ENCODE data around the gene SERTAD2.

SERTAD2 gene

GRCh38 chr2:64627860-64628841 is 25.6 kb downstream of the SERTAD2 start:
- DNase-seq (ENCODE audit: low read depth in 2 of 2) = no peak

GRCh38 chr2:64626963-64627760 is 26.6 kb downstream of the SERTAD2 start:
- DNase-seq (ENCODE audit: low read depth in 2 of 2) = no peak

- DNase-seq (ENCODE audit: low read depth in 2 of 2) = no peak
Measured at GRCh38 chr2:64626146-64626809, 27.4 kb downstream of the SERTAD2 start.

- no peak for DNase-seq (ENCODE audit: low read depth in 2 of 2)
Measured at GRCh38 chr2:64625299-64626145, 28.2 kb downstream of the SERTAD2 start.

GRCh38 chr2:64624862-64625261 is 28.9 kb downstream of the SERTAD2 start:
- DNase-seq (ENCODE audit: low read depth in 2 of 2) = no peak

- no peak for DNase-seq (ENCODE audit: low read depth in 2 of 2)
Measured at GRCh38 chr2:64624108-64624610, 29.6 kb downstream of the SERTAD2 start.

- DNase-seq (ENCODE audit: low read depth in 2 of 2) = no peak
Measured at GRCh38 chr2:64623242-64623850, 30.4 kb downstream of the SERTAD2 start.

GRCh38 chr2:64622443-64623241 is 31.1 kb downstream of the SERTAD2 start:
- no peak for DNase-seq (ENCODE audit: low read depth in 2 of 2)

- no peak for DNase-seq (ENCODE audit: low read depth in 2 of 2)
Measured at GRCh38 chr2:64620661-64621060, 33.1 kb downstream of the SERTAD2 start.

- no peak for DNase-seq (ENCODE audit: low read depth in 2 of 2)
Measured at GRCh38 chr2:64617631-64618151, 36.0 kb downstream of the SERTAD2 start.

- DNase-seq (ENCODE audit: low read depth in 2 of 2) = no peak
Measured at GRCh38 chr2:64615844-64616536, 37.7 kb downstream of the SERTAD2 start.

- no peak for DNase-seq (ENCODE audit: low read depth in 2 of 2)
Measured at GRCh38 chr2:64615192-64615763, 38.4 kb downstream of the SERTAD2 start.

GRCh38 chr2:64613276-64613675 is 40.4 kb downstream of the SERTAD2 start:
- no peak for DNase-seq (ENCODE audit: low read depth in 2 of 2)

GRCh38 chr2:64612575-64613195 is 41.0 kb downstream of the SERTAD2 start:
- no peak for DNase-seq (ENCODE audit: low read depth in 2 of 2)

GRCh38 chr2:64610316-64610855 is 43.3 kb downstream of the SERTAD2 start:
- DNase-seq (ENCODE audit: low read depth in 2 of 2) = no peak

- DNase-seq (ENCODE audit: low read depth in 2 of 2) = no peak
Measured at GRCh38 chr2:64609942-64610281, 43.8 kb downstream of the SERTAD2 start.

- peak; percentile 56 to 58 for DNase-seq (ENCODE audit: low read depth in 2 of 2)
Measured at GRCh38 chr2:64609227-64609941, 44.3 kb downstream of the SERTAD2 start.

Measured in stimulated activated CD4-positive, alpha-beta T cell treated with anti-CD3 and anti-CD28 coated beads, Interleukin-4, amount 100 ng/mL, for 48 hours (primary cell).